Liver (tissue), 9 donors: ENCODE measurements around the gene PACSIN2. TPM values are rescaled to one million over a fixed set of nuclear protein-coding genes. Genes with fewer than 3 reads are reported as not detected.
"Not testable (repeated sequence)": the region's sequence is repeated elsewhere in the genome, so short reads cannot be mapped to it uniquely, and the experiment has no call there.

Experiments
- DNase-seq: peaks from one replicate; pipeline ENCODE4 v3.0.0-alpha.2; 2017; ENCODE audit warnings: low spot score
- H3K27ac ChIP-seq, 2 donors: one replicate each; pipeline ENCODE4 v1.7.0; 2013; ENCODE audit warnings: inconsistent platforms in 2 of 2, low read length in 2 of 2, control low read depth in 1 of 2, low read depth in 1 of 2, mild to moderate bottlenecking in 1 of 2
- H3K27me3 ChIP-seq, 4 donors: one replicate each; pipeline versions ENCODE4 v1.6.1 to v1.7.0; 2013; ENCODE audit warnings: low read length in 3 of 4, inconsistent platforms in 1 of 4, mild to moderate bottlenecking in 1 of 4, moderate library complexity in 1 of 4; ENCODE audit not compliant: control insufficient read depth in 4 of 4, insufficient read depth in 4 of 4
- H3K36me3 ChIP-seq, 4 donors: one replicate each; pipeline versions ENCODE4 v1.6.1 to v1.7.0; 2013; ENCODE audit warnings: low read length in 3 of 4, mild to moderate bottlenecking in 3 of 4, low read depth in 1 of 4, moderate library complexity in 1 of 4; ENCODE audit not compliant: control insufficient read depth in 4 of 4, insufficient read depth in 3 of 4
- H3K4me1 ChIP-seq, 4 donors: one replicate each; pipeline versions ENCODE4 v1.6.1 to v1.7.0; 2013; ENCODE audit warnings: low read length in 3 of 4, mild to moderate bottlenecking in 3 of 4, moderate library complexity in 1 of 4; ENCODE audit not compliant: control insufficient read depth in 4 of 4, insufficient read depth in 4 of 4
- H3K4me3 ChIP-seq, 3 donors: one replicate each; pipeline versions ENCODE4 v1.6.1 to v1.7.0; 2013; ENCODE audit warnings: low read length in 3 of 3, control low read depth in 1 of 3, low read depth in 1 of 3, mild to moderate bottlenecking in 1 of 3
- H3K9ac ChIP-seq, 2 donors: one replicate each; pipeline ENCODE4 v1.7.0; 2013; ENCODE audit warnings: low read length in 2 of 2, mild to moderate bottlenecking in 2 of 2, moderate library complexity in 2 of 2, control low read depth in 1 of 2, low read depth in 1 of 2
- H3K9me3 ChIP-seq, 4 donors: one replicate each; pipeline versions ENCODE4 v1.6.1 to v1.7.0; 2013; ENCODE audit warnings: low read length in 3 of 4; ENCODE audit not compliant: control insufficient read depth in 4 of 4
- EGR1 ChIP-seq, 2 donors: IDR thresholded peaks; 2 replicates each; pipeline ENCODE4 v1.6.1; 2016 to 2018; ENCODE audit warnings: antibody characterized with exemption in 2 of 2, low read depth in 2 of 2
- GABPA ChIP-seq, 2 donors: IDR thresholded peaks in 1 of 2; conservative IDR thresholded peaks in 1 of 2; 2 replicates each; pipeline ENCODE4 v1.6.1; 2016; ENCODE audit warnings: antibody characterized with exemption in 2 of 2, mild to moderate bottlenecking in 1 of 2, moderate library complexity in 1 of 2
- HNF4G ChIP-seq: IDR thresholded peaks from 2 replicates; pipeline ENCODE4 v1.6.1; 2016; ENCODE audit warnings: antibody characterized with exemption
- JUND ChIP-seq, 2 donors: IDR thresholded peaks; 2 replicates each; pipeline ENCODE4 v1.6.1; 2016; ENCODE audit warnings: antibody characterized with exemption in 2 of 2
- RXRA ChIP-seq, 2 donors: IDR thresholded peaks; 2 replicates each; pipeline ENCODE4 v1.6.1; 2017 to 2018; ENCODE audit warnings: antibody characterized with exemption in 2 of 2, mild to moderate bottlenecking in 1 of 2
- TAF1 ChIP-seq: conservative IDR thresholded peaks from 2 replicates; pipeline ENCODE4 v1.6.1; 2016; ENCODE audit warnings: antibody characterized with exemption, mild to moderate bottlenecking
- WGBS: extraction: QIAGEN DNeasy Blood & Tissue Kit; methylation state at CpG from one replicate; pipeline ENCODE4 v1.1.7; 2013; 5-methylcytosine and 5-hydroxymethylcytosine counted together
- polyA plus RNA-seq, 2 donors: library from polyadenylated mRNA; stranded (reverse) in 1 of 2; unstranded in 1 of 2; fragments of 200-250 nt in 1 of 2; fragments of >200 nt in 1 of 2; fragmentation: Nextera tagmentation in 1 of 2; extraction: Ambion mirVana in 1 of 2; gene quantifications; one replicate each; pipeline versions ENCODE4 v1.2.1 to v1.2.3, GENCODE V29; 2013 to 2015
- total RNA-seq, 2 donors: library from RNA; depleted of rRNA; stranded (reverse); fragments of >200 nt; gene quantifications; one replicate each; pipeline ENCODE4 v1.2.3, GENCODE V29; 2014
- TF ChIP-seq, protein P1 (sequence below): fragments of 150-350 bp; IDR thresholded peaks from 2 replicates; pipeline ENCODE4 v1.5.1; 2017; ENCODE audit warnings: improper control_type of control experiment, low read depth, low read length; ENCODE audit not compliant: missing input control
- TF ChIP-seq, protein P2 (sequence below): IDR thresholded peaks from 2 replicates; pipeline ENCODE4 v1.6.1; 2016; ENCODE audit warnings: antibody characterized with exemption, mild to moderate bottlenecking
- TF ChIP-seq, protein P3 (sequence below): IDR thresholded peaks from 2 replicates; pipeline ENCODE4 v1.6.1; 2016; ENCODE audit warnings: antibody characterized with exemption
- donor health status: healthy.
- donor health status: healthy.
- donor health status: healthy.
- donor health status: healthy.
- donor health status: healthy.

The PACSIN2 gene
- total and polyA plus RNA-seq, 4 donors = 9.1 to 31.4 (median 17.0) TPM

DNA sequence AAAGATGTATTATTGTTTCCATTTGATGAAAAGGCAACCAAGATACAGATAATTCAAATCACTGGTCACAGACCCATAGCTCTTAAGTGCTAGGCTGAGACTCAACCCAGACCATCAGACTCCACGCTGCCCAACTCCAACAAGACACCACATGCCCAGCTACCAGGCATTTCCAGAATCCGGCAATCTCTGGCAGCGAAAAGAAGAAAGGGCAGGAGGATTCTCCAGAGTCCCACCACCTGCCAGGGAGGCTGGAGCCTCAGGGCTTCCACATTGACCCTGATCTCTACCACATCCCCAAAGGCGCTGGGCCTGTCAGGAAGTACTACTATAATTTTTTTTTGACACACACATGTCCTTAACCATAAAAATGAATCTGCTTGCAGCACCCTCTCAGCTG lies 96.4 kb downstream of the PACSIN2 start (continued):
- TF ChIP-seq EGR1 (IDR thresholded peaks at IDR 0.05; ENCODE audit: low read depth in 2 of 2) (no peak), HNF4G (no peak)

DNA sequence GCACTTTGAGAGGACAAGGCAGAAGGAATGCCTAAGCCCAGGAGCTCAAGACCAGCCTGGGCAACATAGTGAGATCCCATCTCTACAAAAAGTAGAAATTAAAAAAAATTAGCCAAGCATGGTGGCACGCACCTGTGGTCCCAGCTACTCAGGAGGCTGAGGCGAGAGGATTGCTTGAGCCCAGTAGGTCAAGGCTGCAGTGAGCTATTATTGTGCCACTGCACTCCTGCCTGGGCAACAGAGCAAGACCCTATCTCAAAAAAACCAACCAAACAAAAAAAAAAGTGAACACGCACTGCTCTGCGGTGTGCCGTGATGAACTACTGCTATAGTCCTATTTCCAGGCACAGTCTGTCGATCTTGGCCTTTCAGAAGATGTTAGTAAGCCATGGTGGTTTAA lies 97.6 kb downstream of the PACSIN2 start:
- not testable (repeated sequence) for H3K4me3 ChIP-seq, H3K27ac ChIP-seq, H3K9me3 ChIP-seq, H3K36me3 ChIP-seq, H3K9ac ChIP-seq, DNase-seq, H3K27me3 ChIP-seq
- WGBS = 98% methylated on average over 6 of the region's 6 CpGs
- H3K4me1 ChIP-seq = peaks cover 11 to 36% (median 24%) of the 10 kb centered on the region in 4 donors

DNA sequence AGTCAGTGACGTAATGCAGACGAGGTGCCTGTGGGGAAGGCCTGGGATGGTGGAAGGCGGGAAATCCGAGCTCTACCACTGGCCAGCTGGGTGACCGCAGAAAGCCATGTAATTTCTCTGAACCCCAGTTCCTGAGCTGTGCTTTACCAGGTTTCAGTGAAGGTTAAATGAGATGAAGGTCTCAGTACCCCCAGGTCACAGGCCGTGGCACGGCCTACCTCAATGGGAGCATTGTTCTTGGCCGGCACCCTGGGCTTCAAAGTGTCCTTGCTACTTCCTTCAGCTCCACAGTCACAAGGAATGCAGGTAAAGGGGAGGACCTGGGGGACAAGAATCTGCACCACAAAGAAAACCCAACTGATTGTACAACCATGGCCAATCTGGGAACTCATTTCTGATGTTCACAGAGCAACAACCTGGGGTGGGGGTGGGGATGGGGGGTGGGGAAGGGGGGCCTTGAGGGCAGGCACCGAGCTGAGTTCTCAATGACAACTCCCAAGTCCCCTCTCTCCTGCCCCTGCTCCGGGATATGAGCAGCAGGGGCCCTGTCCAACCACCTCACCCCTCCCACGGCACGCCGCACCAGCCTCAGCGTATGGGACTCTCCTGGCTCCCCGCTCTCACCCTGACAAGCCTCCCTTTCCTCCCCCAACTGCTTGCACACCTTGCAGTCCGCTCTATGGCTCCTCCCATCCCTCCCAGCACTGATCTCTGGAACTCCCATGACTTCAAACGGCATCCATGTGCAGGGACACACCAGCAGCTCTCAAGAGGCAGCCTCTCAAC lies 98.8 kb downstream of the PACSIN2 start:
- Histone ChIP-seq H3K4me1 (peaks cover 12 to 41% (median 22%) of the 10 kb centered on the region in 4 donors), H3K36me3 (no peaks in the 10 kb centered on the region), H3K9me3 (no peaks in the 10 kb centered on the region), H3K9ac (no peak overlapping the region), H3K27ac (no peak overlapping the region), H3K4me3 (no peak overlapping the region), H3K27me3 (no peaks in the 10 kb centered on the region)
- 93% methylated on average over 17 of the region's 17 CpGs for whole genome bisulfite sequencing
- DNase-seq = no peak
- TF ChIP-seq, protein P1, sequence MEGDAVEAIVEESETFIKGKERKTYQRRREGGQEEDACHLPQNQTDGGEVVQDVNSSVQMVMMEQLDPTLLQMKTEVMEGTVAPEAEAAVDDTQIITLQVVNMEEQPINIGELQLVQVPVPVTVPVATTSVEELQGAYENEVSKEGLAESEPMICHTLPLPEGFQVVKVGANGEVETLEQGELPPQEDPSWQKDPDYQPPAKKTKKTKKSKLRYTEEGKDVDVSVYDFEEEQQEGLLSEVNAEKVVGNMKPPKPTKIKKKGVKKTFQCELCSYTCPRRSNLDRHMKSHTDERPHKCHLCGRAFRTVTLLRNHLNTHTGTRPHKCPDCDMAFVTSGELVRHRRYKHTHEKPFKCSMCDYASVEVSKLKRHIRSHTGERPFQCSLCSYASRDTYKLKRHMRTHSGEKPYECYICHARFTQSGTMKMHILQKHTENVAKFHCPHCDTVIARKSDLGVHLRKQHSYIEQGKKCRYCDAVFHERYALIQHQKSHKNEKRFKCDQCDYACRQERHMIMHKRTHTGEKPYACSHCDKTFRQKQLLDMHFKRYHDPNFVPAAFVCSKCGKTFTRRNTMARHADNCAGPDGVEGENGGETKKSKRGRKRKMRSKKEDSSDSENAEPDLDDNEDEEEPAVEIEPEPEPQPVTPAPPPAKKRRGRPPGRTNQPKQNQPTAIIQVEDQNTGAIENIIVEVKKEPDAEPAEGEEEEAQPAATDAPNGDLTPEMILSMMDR = no peak
- TF ChIP-seq, protein P2, sequence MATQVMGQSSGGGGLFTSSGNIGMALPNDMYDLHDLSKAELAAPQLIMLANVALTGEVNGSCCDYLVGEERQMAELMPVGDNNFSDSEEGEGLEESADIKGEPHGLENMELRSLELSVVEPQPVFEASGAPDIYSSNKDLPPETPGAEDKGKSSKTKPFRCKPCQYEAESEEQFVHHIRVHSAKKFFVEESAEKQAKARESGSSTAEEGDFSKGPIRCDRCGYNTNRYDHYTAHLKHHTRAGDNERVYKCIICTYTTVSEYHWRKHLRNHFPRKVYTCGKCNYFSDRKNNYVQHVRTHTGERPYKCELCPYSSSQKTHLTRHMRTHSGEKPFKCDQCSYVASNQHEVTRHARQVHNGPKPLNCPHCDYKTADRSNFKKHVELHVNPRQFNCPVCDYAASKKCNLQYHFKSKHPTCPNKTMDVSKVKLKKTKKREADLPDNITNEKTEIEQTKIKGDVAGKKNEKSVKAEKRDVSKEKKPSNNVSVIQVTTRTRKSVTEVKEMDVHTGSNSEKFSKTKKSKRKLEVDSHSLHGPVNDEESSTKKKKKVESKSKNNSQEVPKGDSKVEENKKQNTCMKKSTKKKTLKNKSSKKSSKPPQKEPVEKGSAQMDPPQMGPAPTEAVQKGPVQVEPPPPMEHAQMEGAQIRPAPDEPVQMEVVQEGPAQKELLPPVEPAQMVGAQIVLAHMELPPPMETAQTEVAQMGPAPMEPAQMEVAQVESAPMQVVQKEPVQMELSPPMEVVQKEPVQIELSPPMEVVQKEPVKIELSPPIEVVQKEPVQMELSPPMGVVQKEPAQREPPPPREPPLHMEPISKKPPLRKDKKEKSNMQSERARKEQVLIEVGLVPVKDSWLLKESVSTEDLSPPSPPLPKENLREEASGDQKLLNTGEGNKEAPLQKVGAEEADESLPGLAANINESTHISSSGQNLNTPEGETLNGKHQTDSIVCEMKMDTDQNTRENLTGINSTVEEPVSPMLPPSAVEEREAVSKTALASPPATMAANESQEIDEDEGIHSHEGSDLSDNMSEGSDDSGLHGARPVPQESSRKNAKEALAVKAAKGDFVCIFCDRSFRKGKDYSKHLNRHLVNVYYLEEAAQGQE = no peak
- TF ChIP-seq JUND (IDR thresholded peaks at IDR 0.05) (no peak), RXRA (IDR thresholded peaks at IDR 0.05) (no peak), TAF1 (no peak), GABPA (IDR thresholded peaks at IDR 0.05 in 1 of 2, conservative IDR thresholded peaks at IDR 0.05 in 1 of 2) (no peak)
- TF ChIP-seq, protein P3, sequence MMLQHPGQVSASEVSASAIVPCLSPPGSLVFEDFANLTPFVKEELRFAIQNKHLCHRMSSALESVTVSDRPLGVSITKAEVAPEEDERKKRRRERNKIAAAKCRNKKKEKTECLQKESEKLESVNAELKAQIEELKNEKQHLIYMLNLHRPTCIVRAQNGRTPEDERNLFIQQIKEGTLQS = no peak
